ENCODE data around the gene CGGBP1.

The CGGBP1 gene

GRCh38 chr3:88010810-88011209, 48.0 kb downstream of the CGGBP1 start:
- Mint-ChIP-seq H3K4me3 (no peak overlapping the region), H3K9me3 (no peaks in the 10 kb centered on the region), H3K27ac (no peak overlapping the region), H3K4me1 (no peaks in the 10 kb centered on the region), H3K36me3 (no peaks in the 10 kb centered on the region), H3K27me3 (peaks cover 2% of the 10 kb centered on the region)

GRCh38 chr3:88009066-88009465, 49.7 kb downstream of the CGGBP1 start:
- Mint-ChIP-seq H3K9me3 (no peaks in the 10 kb centered on the region), H3K27me3 (peaks cover 2% of the 10 kb centered on the region), H3K27ac (no peak overlapping the region), H3K36me3 (no peaks in the 10 kb centered on the region), H3K4me3 (no peak overlapping the region), H3K4me1 (no peaks in the 10 kb centered on the region)

DNA sequence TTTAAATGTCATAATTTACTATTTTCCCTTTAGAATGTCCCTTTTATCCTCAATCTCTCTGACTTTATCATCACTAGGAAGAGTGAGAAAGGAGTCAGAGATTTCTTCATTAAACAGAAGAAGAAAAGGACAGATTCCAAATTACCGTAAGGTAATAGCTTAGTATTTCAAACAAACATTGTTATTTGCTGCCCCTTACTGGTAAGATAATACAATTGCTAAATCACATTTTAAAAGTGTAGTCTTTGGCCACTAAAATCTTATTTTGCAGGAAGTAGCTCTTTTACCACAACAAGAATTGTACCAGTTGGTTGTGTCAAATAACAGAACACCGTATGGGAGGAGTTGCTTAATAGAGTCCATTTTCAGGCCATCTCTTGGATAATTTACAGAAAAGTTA, 53.7 kb downstream of the CGGBP1 start:
- H3K4me1 Mint-ChIP-seq, result peaks cover 10% of the 10 kb centered on the region
- peaks cover 3% of the 10 kb centered on the region for H3K27me3 Mint-ChIP-seq
- H3K9me3 Mint-ChIP-seq, result no peaks in the 10 kb centered on the region
- no peak overlapping the region for H3K27ac Mint-ChIP-seq
- no peak overlapping the region for H3K4me3 Mint-ChIP-seq
- no peaks in the 10 kb centered on the region for H3K36me3 Mint-ChIP-seq

- no peak overlapping the region for H3K4me3 Mint-ChIP-seq
- H3K27me3 Mint-ChIP-seq, result peaks cover 3% of the 10 kb centered on the region
- no peaks in the 10 kb centered on the region for H3K36me3 Mint-ChIP-seq
- H3K9me3 Mint-ChIP-seq, result no peaks in the 10 kb centered on the region
- H3K27ac Mint-ChIP-seq, result no peak overlapping the region
- H3K4me1 Mint-ChIP-seq, result peaks cover 10% of the 10 kb centered on the region
These were observed 55.6 kb downstream of the CGGBP1 start for GRCh38 chr3:88003115-88003755.

GRCh38 chr3:88002448-88002847, 56.4 kb downstream of the CGGBP1 start:
- no peak overlapping the region for H3K4me3 Mint-ChIP-seq
- peaks cover 18% of the 10 kb centered on the region for H3K4me1 Mint-ChIP-seq
- no peak overlapping the region for H3K27ac Mint-ChIP-seq
- H3K36me3 Mint-ChIP-seq, result no peaks in the 10 kb centered on the region
- H3K27me3 Mint-ChIP-seq, result peaks cover 1% of the 10 kb centered on the region
- H3K9me3 Mint-ChIP-seq, result no peaks in the 10 kb centered on the region

All from activated naive CD4-positive, alpha-beta T cell treated with anti-CD3 and anti-CD28 coated beads, Interleukin-2, amount 50 U/mL, for 24 hours (primary cell).